ENCODE data around the gene FAM167B.
A peak's percentile ranks its signal among the peaks of the same experiment; 100 is the strongest.

Gene FAM167B

DNA sequence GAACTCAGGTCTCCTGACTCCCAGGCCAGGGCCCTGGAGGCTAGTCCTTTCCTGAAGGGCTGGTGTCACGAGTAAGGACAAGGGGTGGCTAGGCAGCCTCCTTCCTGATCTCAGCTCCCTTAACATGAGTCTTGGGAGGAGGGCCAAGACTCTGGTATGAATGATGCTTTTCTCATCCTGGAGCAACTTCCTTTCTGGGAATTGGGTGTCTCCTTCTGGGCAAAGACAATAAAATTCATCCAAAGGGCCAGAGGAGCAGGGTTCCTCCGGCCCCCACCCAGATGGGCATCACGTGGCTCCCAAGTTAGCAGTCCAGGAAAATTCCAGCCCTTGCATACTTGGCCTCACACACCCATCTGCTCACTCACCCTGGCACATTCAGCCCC is at the start of gene FAM167B:
Gene FAM167B, plus strand, starts transcription at position 335 of the 386 bp plus-strand sequence. CDS start 200 bp downstream, outside the sequence.
- DNase-seq = no peak

DNA sequence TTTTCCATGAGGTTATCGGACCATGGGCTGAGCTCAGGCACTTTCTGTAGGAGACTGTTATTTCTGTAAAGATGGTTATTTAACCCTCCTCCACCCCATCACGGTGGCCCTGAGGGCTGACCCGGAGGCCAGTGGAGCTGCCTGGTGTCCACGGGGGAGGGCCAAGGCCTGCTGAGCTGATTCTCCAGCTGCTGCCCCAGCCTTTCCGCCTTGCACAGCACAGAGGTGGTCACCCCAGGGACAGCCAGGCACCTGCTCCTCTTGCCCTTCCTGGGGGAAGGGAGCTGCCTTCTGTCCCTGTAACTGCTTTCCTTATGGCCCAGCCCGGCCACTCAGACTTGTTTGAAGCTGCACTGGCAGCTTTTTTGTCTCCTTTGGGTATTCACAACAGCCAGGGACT is 49.2 kb upstream of the FAM167B start:
- no peak for DNase-seq

DNA sequence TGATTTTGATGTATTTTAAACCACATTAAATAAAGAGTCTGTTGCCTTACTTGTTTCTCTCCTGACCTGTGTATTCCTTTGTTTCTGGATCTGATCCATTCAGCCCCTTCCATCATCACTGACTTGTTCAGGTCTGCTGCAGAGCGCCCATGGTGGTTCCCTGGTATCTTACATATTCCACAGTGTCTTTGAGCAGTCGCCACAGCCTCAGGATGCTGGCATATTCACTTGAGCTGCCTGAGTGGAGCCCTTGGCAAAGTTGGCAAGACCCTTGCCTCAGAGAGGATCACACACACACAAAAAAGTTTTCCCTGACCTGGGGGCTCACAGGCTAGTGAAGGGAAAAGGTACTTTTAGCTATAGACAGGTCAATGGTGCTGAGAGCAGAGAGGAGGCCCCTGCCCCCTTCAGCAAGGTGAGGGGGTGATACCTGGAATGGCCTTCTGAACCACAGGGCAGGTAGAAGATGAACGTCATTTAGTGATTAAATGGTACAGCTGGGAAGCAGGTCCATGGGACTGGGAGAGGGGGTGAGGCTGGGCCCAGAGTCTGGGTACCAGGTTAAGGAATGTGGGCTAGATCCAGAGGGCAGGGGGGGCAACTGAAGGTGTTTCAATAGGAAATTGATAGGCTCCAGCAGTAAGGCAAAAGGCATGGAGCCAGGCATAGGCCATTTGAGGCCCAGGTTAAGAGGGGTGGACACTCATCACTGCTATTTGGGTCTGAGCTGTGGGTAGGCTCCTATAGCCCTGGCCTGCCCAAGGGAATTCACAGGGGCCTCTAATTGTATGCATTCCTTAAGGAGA is 48.6 kb upstream of the FAM167B start:
- DNase-seq = no peak

DNA sequence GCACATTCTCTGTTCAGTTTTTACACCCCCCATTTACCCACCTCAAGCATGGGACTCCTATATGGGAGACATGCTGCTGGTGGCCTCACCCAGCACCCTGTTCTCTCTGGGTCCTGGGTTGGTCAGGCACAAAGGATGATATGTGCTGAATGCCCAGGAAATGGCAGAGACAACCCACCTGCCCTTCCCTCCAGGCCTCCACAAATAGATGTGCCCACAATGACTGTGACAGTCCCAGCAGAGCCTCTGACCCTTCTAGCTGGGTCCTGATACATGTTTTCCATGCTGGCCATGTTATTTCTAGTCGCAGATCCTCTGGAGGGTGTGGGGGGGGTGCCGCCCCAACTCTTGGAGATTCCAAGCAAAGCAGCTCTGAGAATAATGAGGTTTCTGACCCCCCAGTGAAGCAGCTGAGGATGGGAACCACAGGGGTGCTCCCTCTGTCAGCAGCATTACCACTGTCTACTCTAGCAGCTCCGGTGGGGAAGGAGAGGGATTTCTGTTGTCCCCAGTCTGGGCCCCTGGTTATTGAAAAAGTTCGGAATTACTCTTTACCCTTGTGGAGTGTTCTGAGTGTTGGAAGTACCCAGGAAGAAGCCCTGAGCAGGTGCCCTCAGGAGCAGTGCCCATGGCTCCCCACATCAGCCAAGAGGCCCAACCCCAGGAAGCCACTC is 47.8 kb upstream of the FAM167B start:
- DNase-seq = no peak

DNA sequence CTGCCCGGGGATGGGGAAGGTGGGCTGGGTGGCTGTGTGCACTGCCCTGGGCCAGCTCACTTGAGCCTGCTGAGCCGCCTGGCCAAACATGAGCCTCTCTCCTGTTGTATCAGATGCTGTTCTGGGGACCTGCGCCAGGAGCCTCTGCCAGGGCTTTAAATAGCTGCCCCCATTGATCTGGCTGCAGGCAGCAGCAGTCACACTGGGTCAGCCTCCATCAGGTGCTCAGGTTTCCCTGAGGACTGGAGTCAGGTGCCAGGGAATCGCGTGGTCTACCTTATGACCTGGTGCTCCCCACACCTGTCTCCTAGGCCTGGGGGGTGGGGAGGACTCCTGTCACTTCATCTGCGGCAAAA is 47.3 kb upstream of the FAM167B start:
- no peak for DNase-seq

DNA sequence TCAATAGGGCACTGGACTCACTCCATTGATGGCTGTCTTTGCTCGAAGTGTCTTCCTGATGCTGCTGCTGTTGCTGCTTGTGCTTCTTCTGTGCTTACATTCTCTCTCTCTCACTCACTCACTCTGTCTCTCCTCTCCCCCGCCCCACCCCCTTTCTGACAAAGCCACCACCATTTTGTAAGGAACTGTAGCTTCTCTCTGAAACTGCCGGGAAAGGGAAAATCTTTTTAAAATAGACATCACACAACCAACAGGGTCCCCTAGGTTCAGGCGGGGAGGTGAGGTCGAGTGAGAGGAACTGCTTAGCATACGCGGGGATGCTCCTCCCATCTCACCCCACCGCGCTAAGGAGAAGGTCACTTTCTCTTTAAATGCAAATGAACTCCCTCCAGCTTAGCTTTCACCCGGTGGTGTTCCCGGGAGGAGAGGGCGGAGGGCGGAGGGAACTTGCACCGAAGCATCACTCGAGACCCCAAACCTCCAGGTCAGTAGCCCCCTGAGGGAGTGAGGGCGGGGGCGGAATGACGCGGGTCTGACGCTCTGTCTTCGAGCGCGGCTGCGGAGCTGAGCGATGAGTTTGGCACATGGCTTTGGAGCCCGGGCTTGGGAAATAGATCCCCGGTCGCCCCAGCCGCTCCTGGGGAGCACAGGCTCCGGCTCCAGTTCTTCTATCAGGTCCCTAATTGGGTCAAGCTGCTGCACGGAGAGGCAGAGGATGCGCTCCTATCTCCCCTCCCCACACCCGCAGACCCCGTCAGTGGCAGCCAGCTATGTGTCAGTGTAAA is 46.6 kb upstream of the FAM167B start, which contains the start of gene CCDC28B:
Gene CCDC28B, plus strand, starts transcription at position 370 of the 785 bp plus-strand sequence. CDS start 1,341 bp downstream, outside the sequence.
- no peak for DNase-seq

DNA sequence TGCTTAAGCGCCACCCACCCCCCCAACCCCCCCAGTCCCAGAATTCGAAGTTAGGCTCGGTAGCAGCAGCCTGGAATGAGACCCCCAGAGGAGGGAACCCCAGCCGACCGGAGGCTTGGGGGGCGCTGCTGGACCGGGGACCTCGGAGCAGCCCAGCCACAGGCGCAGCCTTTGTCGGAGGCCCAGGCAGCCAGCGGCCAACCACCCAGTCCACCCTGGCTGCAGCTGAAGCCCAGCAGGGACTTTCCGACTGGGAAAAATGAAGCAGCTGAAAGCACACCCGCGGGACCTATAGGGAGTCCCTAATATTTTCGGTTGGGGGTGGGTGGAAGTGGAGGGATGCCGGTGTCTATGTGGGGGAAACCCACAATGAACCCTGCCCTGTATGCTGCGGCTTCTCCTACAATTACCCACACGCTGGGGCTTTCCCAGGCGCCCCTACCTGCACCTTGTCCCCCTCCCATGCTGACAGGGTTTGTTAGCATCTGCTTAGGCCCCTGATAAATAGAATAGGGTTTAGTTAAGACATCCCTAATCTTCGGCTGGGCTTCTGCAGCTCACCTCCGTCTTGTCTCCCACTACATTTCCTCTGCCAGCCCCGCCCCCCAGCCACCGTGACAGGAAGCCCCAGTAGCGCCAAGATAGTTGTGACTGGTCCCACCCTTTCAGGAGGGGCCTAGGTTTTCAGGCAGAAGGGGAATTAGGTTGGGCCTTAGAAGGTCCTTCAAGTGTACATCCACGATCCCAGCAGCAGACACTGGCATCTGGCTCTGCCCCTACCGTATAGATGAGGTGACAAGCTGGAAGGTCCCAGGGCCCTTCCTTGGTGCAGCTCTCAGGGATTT is 45.8 kb upstream of the FAM167B start:
- DNase-seq = no peak

DNA sequence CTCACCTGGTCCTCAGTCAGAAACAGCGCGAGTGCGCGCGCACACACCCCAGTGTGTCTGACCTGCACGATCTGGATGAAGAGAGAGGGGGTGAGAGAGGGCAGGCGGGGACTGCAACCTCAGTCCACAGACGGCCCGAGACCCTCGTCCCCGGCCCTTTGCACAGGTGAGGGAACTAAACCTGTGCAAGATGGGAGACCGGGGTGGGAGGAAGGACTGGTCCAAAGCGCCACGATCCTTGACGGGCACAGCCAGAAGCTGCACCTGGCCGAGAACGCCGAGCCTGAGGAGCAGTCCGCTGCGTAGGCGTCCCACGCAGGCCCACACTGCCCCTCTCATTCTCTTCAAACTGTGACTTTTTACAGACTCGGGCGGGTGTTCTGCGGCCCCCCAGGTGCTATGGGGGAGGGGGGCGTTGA is 42.1 kb upstream of the FAM167B start:
- DNase-seq = no peak

DNA sequence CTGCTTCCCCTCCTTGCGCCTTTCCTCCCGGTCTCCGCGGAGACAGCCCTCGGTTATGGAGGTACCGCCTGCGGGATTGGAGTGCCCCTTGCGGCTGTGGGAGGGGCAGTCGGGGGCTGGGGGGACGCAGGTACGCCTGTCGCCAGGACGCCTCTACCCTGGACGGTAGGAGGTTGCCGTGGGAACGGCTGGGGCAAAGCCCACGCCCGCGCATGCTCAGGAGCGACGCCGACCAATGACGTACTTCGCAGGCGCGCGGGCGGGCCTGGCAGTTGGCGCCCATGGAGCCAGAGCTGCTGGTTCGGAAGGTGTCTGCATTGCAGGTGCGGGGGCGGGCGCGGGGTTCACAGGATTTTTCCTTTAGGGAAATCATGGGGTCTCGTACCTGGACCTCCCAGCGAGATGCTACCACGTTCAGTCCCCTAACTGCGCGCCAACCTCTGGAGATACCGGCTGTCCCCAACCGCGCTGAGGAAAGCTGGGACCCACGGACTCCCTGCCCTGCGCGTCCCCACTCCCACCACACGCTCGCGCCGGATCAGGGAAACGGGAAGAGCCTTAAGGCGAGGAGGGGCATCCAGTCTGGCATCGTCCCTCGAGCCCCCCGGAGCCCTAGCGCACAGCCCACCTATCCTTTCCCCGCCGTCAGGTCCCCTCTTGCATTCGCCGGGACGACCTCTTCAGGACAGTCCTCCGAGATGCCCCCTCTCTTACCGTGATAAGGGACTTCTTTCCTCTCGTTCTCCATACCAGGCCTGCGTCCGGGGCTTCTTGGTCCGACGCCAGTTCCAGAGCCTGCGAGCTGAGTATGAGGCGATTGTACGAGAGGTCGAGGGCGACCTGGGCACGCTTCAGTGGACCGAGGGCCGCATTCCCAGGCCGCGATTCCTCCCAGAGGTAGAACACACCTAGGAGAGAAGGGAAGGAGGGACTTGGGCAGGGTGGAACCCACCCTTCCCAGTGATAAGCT is 41.3 kb upstream of the FAM167B start, which contains the start of gene IQCC:
Gene IQCC, plus strand, starts transcription at position 271 of the 970 bp plus-strand sequence. Its CDS starts 11 bp downstream, at position 282.
- DNase-seq = peak; percentile 76

DNA sequence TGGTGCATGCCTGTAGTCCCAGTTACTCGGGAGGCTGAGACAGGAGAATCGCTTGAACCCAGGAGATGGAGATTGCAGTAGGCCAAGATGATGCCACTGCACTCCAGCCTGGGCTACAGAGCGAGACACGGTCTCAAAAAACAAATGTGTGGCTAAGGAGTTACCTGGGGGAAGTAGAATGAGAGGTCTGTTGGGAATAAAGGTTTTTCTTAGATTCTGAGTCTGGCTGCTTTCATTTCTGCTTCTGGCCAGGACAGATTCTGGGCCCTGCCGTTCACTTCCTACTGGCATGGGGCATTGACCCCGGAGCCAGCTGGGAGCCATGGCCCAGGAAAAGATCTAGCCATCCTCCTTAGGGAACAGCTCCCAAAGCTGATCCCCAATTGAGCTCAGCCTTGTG is 38.6 kb upstream of the FAM167B start:
- DNase-seq = no peak

DNA sequence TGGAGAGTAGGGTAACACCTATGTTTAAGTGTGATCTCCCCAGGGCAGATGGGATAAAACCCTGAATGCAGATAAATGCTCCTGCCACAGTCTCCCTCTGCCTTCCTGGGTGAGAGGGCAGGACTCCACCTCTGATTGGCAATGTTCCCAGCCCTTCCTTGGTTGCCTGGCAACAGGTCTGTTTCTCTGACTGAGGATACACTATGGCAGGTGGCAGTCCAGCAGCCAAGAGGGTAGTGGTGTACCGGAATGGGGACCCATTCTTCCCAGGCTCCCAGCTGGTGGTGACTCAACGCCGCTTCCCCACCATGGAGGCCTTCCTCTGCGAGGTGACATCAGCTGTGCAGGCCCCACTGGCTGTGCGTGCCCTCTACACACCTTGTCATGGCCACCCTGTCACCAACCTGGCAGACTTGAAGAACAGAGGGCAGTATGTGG is 38.1 kb upstream of the FAM167B start, which contains the start of gene DCDC2B:
Gene DCDC2B, plus strand, starts transcription at position 199 of the 438 bp plus-strand sequence. Its CDS starts 5 bp downstream, at position 204.
- no peak for DNase-seq

DNA sequence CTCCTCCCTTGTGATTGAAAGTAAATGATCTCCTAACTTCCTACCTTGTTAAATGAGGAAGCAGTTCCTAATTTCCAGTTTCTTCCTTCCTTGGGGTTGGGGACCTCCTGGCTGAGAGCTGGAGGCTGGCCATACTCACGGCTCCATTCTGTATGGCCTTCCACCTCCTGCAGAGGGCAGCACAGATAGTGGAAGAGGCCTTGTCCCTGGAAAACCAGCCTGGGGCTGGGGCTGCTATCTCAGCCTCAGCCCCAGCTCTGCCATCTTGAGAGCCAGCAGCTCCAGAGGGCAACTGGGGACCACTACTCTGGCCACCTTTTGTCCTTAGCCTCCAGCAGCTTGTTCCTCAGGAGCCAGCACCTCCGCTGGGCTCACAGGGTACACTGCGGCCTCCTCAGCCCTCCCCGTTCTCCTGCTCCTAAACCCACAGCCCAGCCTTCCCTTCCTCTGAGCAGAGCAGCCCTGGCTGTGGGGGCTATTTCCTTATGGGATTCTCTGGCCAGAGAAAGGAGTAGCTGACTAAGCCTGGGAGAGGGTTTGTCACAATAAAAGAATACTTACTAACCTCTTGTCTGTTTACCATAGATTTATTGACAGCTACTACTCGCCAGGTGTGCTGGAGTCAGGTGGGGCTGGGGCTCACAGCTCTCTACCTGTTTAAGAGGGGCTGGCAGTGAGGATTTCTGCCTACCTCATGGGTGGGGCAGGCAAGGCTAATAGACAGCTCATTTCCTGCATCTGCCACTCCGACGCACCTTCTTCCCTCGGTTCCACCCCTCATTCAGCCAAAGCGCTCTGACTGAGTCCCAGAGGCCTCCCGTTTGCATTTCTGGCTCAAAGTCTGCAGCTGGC is 31.2 kb upstream of the FAM167B start:
- no peak for DNase-seq

DNA sequence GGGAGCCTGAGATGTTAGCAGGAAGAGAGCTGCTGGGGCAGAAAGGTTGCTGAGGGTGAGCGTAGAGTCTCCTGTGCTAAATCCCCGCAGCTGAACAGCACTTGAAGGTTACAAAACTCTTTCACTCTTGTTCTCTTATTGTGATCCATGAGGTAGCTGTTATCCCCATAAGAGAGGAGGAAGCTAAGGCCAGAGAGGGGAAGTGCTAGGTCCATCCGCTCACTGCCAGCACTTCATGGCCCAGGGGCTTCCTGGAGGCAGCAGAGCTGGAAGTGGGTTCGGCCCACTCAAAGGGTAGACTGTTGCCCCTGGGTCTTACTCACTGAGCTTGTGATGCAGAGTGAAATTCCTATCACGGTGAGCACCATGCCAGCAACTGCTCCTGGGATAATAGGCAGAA is 30.5 kb upstream of the FAM167B start:
- no peak for DNase-seq

DNA sequence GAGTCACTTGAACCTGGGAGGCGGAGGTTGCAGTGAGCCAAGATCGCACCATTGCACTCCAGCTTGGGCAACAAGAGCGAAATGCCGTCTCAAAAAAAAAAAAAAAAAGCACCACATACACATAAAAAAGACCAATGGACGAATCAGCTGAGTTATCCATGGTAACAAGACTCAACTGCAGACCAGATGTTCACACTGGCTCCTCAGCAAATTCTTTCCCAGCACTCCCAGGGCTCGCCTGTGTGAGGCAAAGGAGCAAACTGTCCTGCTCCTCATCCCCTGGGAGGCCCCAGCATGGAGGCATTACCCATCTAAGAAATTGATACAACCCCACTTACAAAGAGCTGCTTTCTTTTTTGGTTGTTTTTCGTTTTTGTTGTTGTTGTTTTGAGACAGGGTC is 28.0 kb upstream of the FAM167B start:
- no peak for DNase-seq

DNA sequence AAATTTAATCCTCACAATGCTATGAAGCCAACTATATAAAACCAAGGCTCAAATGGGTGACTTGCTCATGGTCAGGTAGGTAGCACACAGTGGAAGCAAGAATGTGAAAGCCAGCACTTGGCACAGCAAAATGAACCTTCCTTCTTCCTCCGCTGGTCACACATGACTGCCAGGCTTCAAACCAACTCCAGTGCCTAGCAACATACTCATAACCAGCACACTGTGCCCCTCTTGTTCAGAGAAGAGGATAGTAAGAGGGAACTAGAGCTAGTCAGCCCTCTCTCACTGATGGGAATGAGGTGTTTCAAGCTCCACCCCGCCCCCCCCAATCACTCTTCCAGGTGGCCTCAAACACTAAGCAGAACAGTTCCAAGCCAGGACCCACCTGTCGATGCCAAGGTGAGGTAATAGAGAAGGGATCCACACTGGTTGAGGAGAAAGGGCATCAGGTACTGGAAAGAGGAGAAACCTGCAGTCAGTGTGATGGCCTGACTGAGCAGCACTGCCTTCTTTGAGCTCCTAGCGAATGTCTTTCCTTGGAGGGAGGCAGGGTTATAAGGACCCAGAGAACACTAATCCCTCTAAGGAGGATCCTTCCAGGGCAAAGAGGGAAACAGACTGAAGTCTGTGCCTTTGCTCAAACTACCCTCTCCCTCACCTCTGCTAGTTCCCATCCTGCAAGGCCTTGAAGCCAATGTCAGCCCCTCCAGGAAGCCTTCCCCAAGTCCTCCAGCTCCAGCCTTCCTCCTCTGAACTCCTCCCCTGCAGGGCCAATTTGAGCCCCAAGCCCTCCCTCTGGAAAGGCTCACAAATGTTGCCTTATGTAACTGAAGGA is 26.1 kb upstream of the FAM167B start:
- DNase-seq = no peak

DNA sequence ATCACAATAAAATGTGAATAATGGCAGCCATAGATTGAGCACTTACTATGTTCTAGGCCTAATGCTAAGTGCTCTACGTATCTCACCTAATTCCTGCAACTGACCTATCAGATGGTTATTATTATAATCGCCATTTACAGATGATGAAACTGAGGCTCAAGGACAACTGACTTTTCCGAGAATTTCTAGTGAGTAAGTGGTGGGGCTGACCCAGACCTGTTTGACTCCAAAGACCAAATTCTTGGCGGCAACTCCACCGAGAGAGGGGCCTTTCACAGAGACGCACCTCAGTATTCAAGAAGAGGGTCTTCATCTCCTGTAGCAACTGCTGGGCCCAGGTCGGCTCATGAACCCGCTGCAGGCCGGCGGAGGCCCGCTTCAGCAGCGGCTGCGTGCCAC is 25.4 kb upstream of the FAM167B start:
- no peak for DNase-seq

DNA sequence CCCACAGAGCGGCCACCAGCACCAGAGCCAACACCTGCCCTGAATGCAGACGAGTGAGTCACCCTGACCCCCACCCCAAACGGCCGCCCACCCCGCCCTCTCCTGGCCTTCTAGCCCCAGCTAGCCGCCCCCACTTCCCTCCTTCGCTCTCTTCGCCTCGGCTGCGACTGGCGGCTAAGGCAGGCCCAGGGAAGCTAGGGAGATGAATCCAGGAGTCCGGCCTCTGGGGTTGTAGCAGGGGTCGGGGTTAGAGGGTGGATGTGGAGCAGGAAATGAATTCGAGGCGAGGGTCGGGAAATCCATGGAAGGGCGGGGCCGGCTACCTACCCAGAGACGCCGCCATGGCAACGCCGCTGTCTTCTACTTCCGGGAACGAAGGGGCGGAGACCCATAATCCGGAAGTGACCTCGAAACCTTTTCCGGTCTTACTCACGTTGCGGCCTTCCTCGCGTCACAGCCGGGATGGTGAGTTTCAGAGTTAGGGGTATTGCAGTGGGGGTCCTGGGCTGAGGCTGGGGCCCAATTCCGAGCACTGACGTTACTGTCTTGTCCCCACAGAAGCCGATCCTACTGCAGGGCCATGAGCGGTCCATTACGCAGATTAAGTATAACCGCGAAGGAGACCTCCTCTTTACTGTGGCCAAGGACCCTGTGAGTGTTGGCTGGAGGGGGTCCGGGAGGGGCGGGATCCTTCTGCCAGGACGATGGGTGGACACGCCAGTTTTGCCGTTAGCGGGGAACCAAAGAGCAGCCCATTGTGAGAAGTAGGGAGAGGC is 24.9 kb upstream of the FAM167B start, which contains the start of the genes EIF3I and TMEM234:
Gene EIF3I, plus strand, starts transcription at position 428 of the 776 bp plus-strand sequence. Its CDS starts 35 bp downstream, at position 463.
Gene TMEM234, minus strand, starts transcription at position 374 of the 776 bp plus-strand sequence. Its CDS starts 31 bp downstream, at position 343.
- DNase-seq = peak; percentile 72

DNA sequence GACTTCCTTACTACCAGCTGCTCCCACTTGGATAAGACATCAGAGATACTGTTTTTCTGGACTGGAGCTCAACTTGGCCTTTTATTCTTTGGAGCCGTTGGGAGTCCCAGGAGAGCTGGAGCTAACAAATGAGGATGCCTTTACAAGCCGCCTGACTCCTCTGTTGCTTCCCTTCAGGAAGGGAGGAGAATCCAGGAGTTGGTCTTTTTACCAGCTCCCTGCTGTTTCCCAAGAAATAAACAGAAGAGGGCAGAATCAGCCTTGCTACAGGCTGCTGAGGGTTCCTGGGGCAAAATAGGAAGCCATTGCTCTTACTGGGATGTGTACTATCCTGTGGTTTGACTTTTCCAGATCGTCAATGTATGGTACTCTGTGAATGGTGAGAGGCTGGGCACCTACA is 23.3 kb upstream of the FAM167B start:
- no peak for DNase-seq

Data from NCI-H1048 (cell line).